Vagina (tissue), 2 donors: Measurements from ENCODE around the gene ABCC8. TPM values are rescaled to one million over a fixed set of nuclear protein-coding genes. Genes with fewer than 3 reads are reported as not detected.

Source experiments
- DNase-seq, 2 donors: peaks; one replicate each; pipeline ENCODE4 v3.0.0-alpha.2; 2017; ENCODE audit errors: extremely low spot score in 2 of 2
- H3K27ac ChIP-seq: fragments of 200-600 bp; sonication (generic); one replicate; pipeline ENCODE4 v1.5.1; 2019
- H3K27me3 ChIP-seq: fragments of 200-600 bp; sonication (generic); one replicate; pipeline ENCODE4 v1.5.1; 2019
- H3K36me3 ChIP-seq, 2 donors: fragments of 200-600 bp; sonication (generic); one replicate each; pipeline ENCODE4 v1.5.1; 2017 to 2019
- H3K4me1 ChIP-seq: fragments of 200-600 bp; sonication (generic); one replicate; pipeline ENCODE4 v1.5.1; 2019
- H3K4me3 ChIP-seq, 2 donors: fragments of 200-600 bp; sonication (generic); 1 replicate in 1 of 2; 2 replicates in 1 of 2; pipeline ENCODE4 v1.5.1; 2016 to 2019
- H3K9me3 ChIP-seq: fragments of 200-600 bp; sonication (generic); one replicate; pipeline ENCODE4 v1.5.1; 2019
- POLR2A ChIP-seq, 2 donors: fragments of 450-650 bp; IDR thresholded peaks; one replicate each; pipeline ENCODE4 v1.6.1; 2017; ENCODE audit warnings: antibody characterized with exemption in 2 of 2, mild to moderate bottlenecking in 2 of 2, moderate library complexity in 2 of 2
- POLR2AphosphoS5 ChIP-seq, 2 donors: sonication (generic); formaldehyde crosslinking; IDR thresholded peaks; one replicate each; pipeline ENCODE4 v1.9.0; 2017; ENCODE audit warnings: antibody characterized with exemption in 2 of 2, mild to moderate bottlenecking in 2 of 2, low read depth in 1 of 2; ENCODE audit not compliant: insufficient read depth in 1 of 2
- intact Hi-C: fragments of 100-400 bp; cut with DNase I; formaldehyde crosslinking; loops from one replicate; pipeline ENCODE4 v1.15.1; 2023
- total RNA-seq: library from RNA; depleted of rRNA; stranded (reverse); fragments of >200 nt; gene quantifications from one replicate; pipeline ENCODE4 v1.2.3, GENCODE V29; 2016
- TF ChIP-seq, protein P1 (sequence below), 3 experiments: fragments of 450-650 bp in 2 of 3; fragments of 200-600 bp in 1 of 3; sonication (generic) in 1 of 3; IDR thresholded peaks; one replicate each; pipeline ENCODE4 v1.5.1; 2017 to 2019; ENCODE audit warnings: antibody characterized with exemption in 3 of 3, mild to moderate bottlenecking in 2 of 3, moderate library complexity in 2 of 3

ABCC8 gene
- total RNA-seq, 1 donor from 2014 or later: 13.0 TPM

DNA sequence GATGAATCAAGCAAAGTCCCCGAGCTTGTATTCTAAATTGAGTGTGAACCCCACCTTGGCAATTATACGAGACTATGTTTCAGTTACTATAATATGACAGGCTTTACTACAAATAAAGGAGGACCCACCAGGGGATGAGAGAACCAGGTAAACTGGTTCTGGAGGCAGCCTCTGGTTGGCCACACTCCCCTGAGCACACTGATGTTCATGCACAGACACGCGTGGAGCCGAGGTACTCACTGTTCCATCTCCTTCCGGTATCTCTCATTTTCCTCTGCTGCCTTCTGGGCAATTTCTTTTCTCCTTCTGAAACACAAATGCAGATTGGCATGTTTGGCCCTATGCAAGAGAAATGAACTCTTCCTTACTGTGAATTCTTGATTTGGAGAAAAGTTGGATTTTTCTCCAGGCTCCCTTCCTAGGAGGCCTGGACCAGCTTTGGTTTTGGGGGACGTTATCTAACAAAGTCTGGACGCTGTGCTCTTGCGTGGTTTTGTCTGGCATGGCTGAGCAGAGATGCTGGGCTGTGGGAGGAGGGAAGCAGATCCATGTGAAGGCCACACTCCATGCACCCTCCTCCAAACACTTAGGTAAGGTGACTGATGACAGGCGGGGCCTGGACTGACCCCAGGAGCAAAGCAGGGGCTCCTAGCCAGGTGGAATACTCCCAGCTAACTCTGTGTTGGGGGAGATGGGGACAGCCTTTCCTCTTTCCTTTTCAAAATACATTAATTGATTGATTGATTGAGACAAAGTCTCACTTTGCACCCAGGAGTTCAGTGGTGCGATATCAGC, 44.7 kb upstream of the ABCC8 start:
- no peaks in the 10 kb centered on the region for H3K27me3 ChIP-seq
- no peak for DNase-seq
- TF ChIP-seq, protein P1, sequence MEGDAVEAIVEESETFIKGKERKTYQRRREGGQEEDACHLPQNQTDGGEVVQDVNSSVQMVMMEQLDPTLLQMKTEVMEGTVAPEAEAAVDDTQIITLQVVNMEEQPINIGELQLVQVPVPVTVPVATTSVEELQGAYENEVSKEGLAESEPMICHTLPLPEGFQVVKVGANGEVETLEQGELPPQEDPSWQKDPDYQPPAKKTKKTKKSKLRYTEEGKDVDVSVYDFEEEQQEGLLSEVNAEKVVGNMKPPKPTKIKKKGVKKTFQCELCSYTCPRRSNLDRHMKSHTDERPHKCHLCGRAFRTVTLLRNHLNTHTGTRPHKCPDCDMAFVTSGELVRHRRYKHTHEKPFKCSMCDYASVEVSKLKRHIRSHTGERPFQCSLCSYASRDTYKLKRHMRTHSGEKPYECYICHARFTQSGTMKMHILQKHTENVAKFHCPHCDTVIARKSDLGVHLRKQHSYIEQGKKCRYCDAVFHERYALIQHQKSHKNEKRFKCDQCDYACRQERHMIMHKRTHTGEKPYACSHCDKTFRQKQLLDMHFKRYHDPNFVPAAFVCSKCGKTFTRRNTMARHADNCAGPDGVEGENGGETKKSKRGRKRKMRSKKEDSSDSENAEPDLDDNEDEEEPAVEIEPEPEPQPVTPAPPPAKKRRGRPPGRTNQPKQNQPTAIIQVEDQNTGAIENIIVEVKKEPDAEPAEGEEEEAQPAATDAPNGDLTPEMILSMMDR (IDR thresholded peaks at IDR 0.05): no peak
- TF ChIP-seq POLR2A (IDR thresholded peaks at IDR 0.05) (no peak), POLR2AphosphoS5 (IDR thresholded peaks at IDR 0.05; ENCODE audit: insufficient read depth in 1 of 2, low read depth in 1 of 2) (no peak)
- H3K4me1 ChIP-seq: no peaks in the 10 kb centered on the region
- H3K36me3 ChIP-seq: no peaks in the 10 kb centered on the region
- no peak overlapping the region for H3K27ac ChIP-seq
- intact Hi-C loops: no loop called here
- H3K9me3 ChIP-seq: no peaks in the 10 kb centered on the region
- H3K4me3 ChIP-seq: no peak overlapping the region

DNA sequence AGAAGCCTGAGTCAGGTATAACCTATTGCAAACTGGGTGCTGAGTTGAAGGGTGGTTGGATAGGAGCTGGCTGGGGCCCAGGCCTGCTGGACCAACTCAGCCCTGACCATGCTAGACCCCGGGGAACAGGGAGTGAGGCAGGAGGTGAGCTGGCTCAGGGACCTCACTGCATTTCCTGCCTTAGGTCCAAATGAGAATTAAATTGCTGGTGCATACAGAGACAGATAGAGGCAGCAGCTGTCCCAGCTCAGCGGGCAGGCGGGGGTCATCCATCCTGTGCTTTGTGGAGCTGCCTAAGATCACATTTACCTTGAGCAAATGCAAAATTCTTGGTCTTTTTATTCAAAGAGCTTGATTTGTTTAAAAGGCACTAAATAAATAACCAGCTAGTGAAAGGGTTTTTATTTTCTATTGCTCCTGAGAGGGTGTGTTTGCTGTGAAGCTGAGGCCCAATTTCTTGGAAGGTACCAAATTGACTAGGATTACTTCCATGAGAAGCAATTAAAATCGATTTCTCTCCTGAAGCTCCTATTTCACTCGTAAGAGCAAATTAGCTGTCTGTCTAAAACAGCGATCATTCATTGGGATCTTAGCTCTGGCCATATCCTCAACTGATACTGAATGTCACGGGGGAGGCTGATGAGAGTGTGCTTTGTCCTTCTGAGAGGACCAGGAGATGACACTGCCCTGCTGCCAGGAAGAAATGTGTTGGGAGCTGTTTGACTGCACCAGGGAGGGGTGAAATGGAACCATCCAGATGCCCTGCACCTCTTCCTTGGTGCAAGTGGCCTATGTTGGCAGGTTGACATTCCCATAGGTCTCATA, 42.6 kb upstream of the ABCC8 start:
- H3K4me3 ChIP-seq: no peak overlapping the region
- H3K36me3 ChIP-seq: no peaks in the 10 kb centered on the region
- TF ChIP-seq POLR2AphosphoS5 (IDR thresholded peaks at IDR 0.05; ENCODE audit: insufficient read depth in 1 of 2, low read depth in 1 of 2): no peak
- no peak for TF ChIP-seq POLR2A (IDR thresholded peaks at IDR 0.05)
- TF ChIP-seq, protein P1 (IDR thresholded peaks at IDR 0.05): no peak
- DNase-seq: no peak
- no peaks in the 10 kb centered on the region for H3K4me1 ChIP-seq
- intact Hi-C loops: no loop called here
- H3K9me3 ChIP-seq: no peaks in the 10 kb centered on the region
- H3K27me3 ChIP-seq: no peaks in the 10 kb centered on the region
- H3K27ac ChIP-seq: no peak overlapping the region

DNA sequence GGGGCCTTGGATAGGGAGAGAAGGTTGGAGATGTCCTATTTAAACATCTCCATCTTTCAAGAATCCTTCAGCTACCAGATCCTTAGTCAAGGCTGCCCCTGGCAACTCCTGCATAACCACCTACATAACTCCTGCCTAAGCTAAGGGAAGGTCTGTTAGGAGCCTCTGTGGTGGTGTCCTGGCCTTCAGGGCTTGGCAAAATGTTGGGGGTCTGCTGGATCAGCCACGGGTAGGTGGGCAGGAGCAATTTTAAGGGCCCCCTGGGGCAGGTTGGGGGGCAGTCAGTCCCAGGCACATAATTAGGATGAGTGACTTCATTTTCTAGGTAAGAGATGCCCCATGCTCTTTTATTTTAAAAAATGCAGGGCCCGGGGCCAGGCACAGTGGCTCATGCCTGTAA, 41.7 kb upstream of the ABCC8 start:
- Histone ChIP-seq H3K4me3 (no peak overlapping the region), H3K27ac (no peak overlapping the region), H3K4me1 (no peaks in the 10 kb centered on the region), H3K36me3 (no peaks in the 10 kb centered on the region), H3K9me3 (no peaks in the 10 kb centered on the region), H3K27me3 (no peaks in the 10 kb centered on the region)
- DNase-seq: no peak
- intact Hi-C loops: no loop called here
- TF ChIP-seq, protein P1 (IDR thresholded peaks at IDR 0.05): no peak
- TF ChIP-seq POLR2AphosphoS5 (IDR thresholded peaks at IDR 0.05; ENCODE audit: insufficient read depth in 1 of 2, low read depth in 1 of 2) (no peak), POLR2A (IDR thresholded peaks at IDR 0.05) (no peak)

DNA sequence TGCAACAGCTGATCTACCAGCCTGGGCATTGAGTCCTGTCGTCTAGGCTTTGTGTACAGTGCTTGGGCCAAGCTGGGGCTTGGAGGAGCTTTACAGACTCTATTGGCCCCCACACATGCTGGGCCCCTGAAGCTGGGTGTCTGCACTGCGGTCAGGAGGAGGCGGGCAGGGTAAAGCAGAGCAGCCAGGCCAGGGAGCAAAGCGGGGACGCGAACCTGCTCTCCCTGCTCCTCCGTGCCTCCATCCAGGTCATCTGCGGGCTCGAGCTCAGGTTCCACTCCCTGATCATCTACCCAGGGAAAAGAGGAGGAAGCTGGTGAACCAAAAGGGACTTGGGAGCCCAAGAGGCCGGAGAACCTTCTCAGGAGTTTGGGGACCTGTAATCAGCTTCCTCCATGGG, 40.5 kb upstream of the ABCC8 start:
- Histone ChIP-seq H3K36me3 (no peaks in the 10 kb centered on the region), H3K4me1 (no peaks in the 10 kb centered on the region), H3K27me3 (no peaks in the 10 kb centered on the region), H3K9me3 (no peaks in the 10 kb centered on the region), H3K27ac (no peak overlapping the region), H3K4me3 (no peak overlapping the region)
- intact Hi-C loops: no loop called here
- DNase-seq: no peak
- TF ChIP-seq POLR2AphosphoS5 (IDR thresholded peaks at IDR 0.05; ENCODE audit: insufficient read depth in 1 of 2, low read depth in 1 of 2): no peak
- no peak for TF ChIP-seq POLR2A (IDR thresholded peaks at IDR 0.05)
- TF ChIP-seq, protein P1 (IDR thresholded peaks at IDR 0.05): no peak
